GM20000 (cell line): ENCODE measurements around the gene RABGAP1L.

Experiments used
- DNase-seq: peaks from one replicate; pipeline ENCODE4 v3.0.0; 2012; ENCODE audit warnings: low spot score
- CTCF ChIP-seq: IDR thresholded peaks from 2 replicates; pipeline ENCODE4 v1.5.1; 2012; ENCODE audit warnings: mild to moderate bottlenecking, control low read depth; ENCODE audit errors: extremely low read depth, missing control alignments

RABGAP1L gene

GRCh38 chr1:174939775-174940545 is 780.6 kb downstream of the RABGAP1L start:
- no peak for TF ChIP-seq CTCF
- no peak for DNase-seq

- no peak for DNase-seq
- TF ChIP-seq CTCF: no peak
Measured at GRCh38 chr1:174940646-174941175, 781.4 kb downstream of the RABGAP1L start.

GRCh38 chr1:174942547-174943255 is 783.4 kb downstream of the RABGAP1L start:
- TF ChIP-seq CTCF: no peak

GRCh38 chr1:174946031-174946430 is 786.7 kb downstream of the RABGAP1L start:
- DNase-seq: no peak
- no peak for TF ChIP-seq CTCF

More at GRCh38 chr1:174942547-174943255, 783.4 kb downstream of the RABGAP1L start:
- DNase-seq: no peak

- DNase-seq: no peak
- TF ChIP-seq CTCF: no peak
Measured at GRCh38 chr1:174949061-174949460, 789.7 kb downstream of the RABGAP1L start.

GRCh38 chr1:174949645-174950044 is 790.3 kb downstream of the RABGAP1L start:
- no peak for DNase-seq
- TF ChIP-seq CTCF: no peak
